Neural cell (in vitro differentiated cells): Measurements from ENCODE around the gene ALB. TPM values are rescaled to one million over a fixed set of nuclear protein-coding genes. Genes with fewer than 3 reads are reported as not detected.

Source experiments
- H2AFZ ChIP-seq: fragments of 200-600, 300-800 bp; sonication (generic), shearing (Covaris generic); 2 replicates; pipeline ENCODE4 v1.6.0; 2014; ENCODE audit warnings: low read depth, mild to moderate bottlenecking, antibody characterized with exemption, low read length, moderate library complexity
- H3F3A ChIP-seq: fragments of 200-600 bp; shearing (Covaris generic); 2 replicates; pipeline ENCODE4 v1.6.1; 2016; ENCODE audit warnings: mild to moderate bottlenecking, moderate library complexity, mixed read lengths, antibody characterized with exemption, low read length; ENCODE audit not compliant: insufficient read depth, poor library complexity, severe bottlenecking
- H3K27ac ChIP-seq: fragments of 200-600, 300-800 bp; sonication (generic), shearing (Covaris generic); 2 replicates; pipeline ENCODE4 v1.5.1; 2014; ENCODE audit warnings: mild to moderate bottlenecking, low read length, moderate library complexity
- H3K27me3 ChIP-seq: fragments of 300-800, 200-600 bp; sonication (generic), shearing (Covaris generic); 2 replicates; pipeline ENCODE4 v1.6.0; 2014; ENCODE audit warnings: mild to moderate bottlenecking, low read depth, low read length, moderate library complexity; ENCODE audit not compliant: insufficient read depth
- H3K36me3 ChIP-seq: fragments of 300-800, 200-600 bp; sonication (generic), shearing (Covaris generic); 2 replicates; pipeline ENCODE4 v1.5.1; 2014; ENCODE audit warnings: mild to moderate bottlenecking, antibody characterized with exemption, low read length, moderate library complexity; ENCODE audit not compliant: insufficient read depth
- H3K4me2 ChIP-seq: fragments of 300-800, 200-600 bp; sonication (generic), shearing (Covaris generic); 2 replicates; pipeline ENCODE4 v1.6.0; 2014; ENCODE audit warnings: mild to moderate bottlenecking, low read length
- H3K4me3 ChIP-seq: fragments of 300-800, 200-600 bp; sonication (generic), shearing (Covaris generic); 2 replicates; pipeline ENCODE4 v1.5.1; 2014; ENCODE audit warnings: mild to moderate bottlenecking, low read length, moderate library complexity
- H3K79me2 ChIP-seq: fragments of 200-600 bp; shearing (Covaris generic); replicated peaks from 2 replicates; pipeline ENCODE4 v1.6.0; 2014; ENCODE audit warnings: mild to moderate bottlenecking, low read length, moderate library complexity; ENCODE audit not compliant: insufficient read depth
- H3K9ac ChIP-seq: fragments of 300-800, 200-600 bp; sonication (generic), shearing (Covaris generic); 2 replicates; pipeline ENCODE4 v1.6.1; 2016; ENCODE audit warnings: mild to moderate bottlenecking, low read length, mixed read lengths
- H3K9me2 ChIP-seq: fragments of 200-600 bp; shearing (Covaris generic); 2 replicates; pipeline ENCODE4 v1.6.1; 2016; ENCODE audit warnings: mild to moderate bottlenecking, low read length, mixed read lengths; ENCODE audit not compliant: insufficient read depth
- H3K9me3 ChIP-seq: fragments of 200-600, 300-800 bp; sonication (generic), shearing (Covaris generic); 2 replicates; pipeline ENCODE4 v1.6.1; 2016; ENCODE audit warnings: mild to moderate bottlenecking, mixed run types, low read length, moderate library complexity, mixed read lengths
- H4K20me1 ChIP-seq: fragments of 200-600 bp; shearing (Covaris generic); 2 replicates; pipeline ENCODE4 v1.6.1; 2016; ENCODE audit warnings: mild to moderate bottlenecking, mixed run types; ENCODE audit not compliant: insufficient read depth
- CTCF ChIP-seq: fragments of 450-650 bp; IDR thresholded peaks from 2 replicates; pipeline ENCODE4 v1.5.1; 2014; ENCODE audit warnings: antibody characterized with exemption, mild to moderate bottlenecking, moderate library complexity; ENCODE audit not compliant: poor library complexity, severe bottlenecking
- EP300 ChIP-seq: fragments of 450-650 bp; conservative IDR thresholded peaks from 2 replicates; pipeline ENCODE4 v1.6.1; 2014; ENCODE audit warnings: antibody characterized with exemption, mild to moderate bottlenecking, moderate library complexity; ENCODE audit not compliant: poor library complexity, severe bottlenecking
- EZH2 ChIP-seq: fragments of 200-600, 300-800 bp; shearing (Covaris generic), sonication (generic); IDR thresholded peaks from 2 replicates; pipeline ENCODE4 v1.6.1; 2014; ENCODE audit warnings: antibody characterized with exemption, low read length, borderline replicate concordance, mild to moderate bottlenecking; ENCODE audit not compliant: insufficient read depth, poor library complexity, severe bottlenecking
- MXI1 ChIP-seq: fragments of 450-650 bp; conservative IDR thresholded peaks from 2 replicates; pipeline ENCODE4 v1.6.1; 2014; ENCODE audit warnings: antibody characterized with exemption, mild to moderate bottlenecking; ENCODE audit not compliant: poor library complexity, severe bottlenecking
- POLR2AphosphoS5 ChIP-seq: IDR thresholded peaks from 2 replicates; pipeline ENCODE4 v1.6.1; 2012
- RAD21 ChIP-seq: fragments of 450-650 bp; conservative IDR thresholded peaks from 2 replicates; pipeline ENCODE4 v1.6.1; 2014; ENCODE audit warnings: antibody characterized with exemption, mild to moderate bottlenecking, moderate library complexity
- SMC3 ChIP-seq: fragments of 450-650 bp; conservative IDR thresholded peaks from 2 replicates; pipeline ENCODE4 v1.6.1; 2014; ENCODE audit warnings: antibody characterized with exemption, mild to moderate bottlenecking, moderate library complexity; ENCODE audit not compliant: poor library complexity
- TAF1 ChIP-seq: IDR thresholded peaks from 2 replicates; pipeline ENCODE4 v1.6.1; 2012; ENCODE audit warnings: low read depth
- polyA plus RNA-seq: library from polyadenylated mRNA; depleted of rRNA; stranded (reverse); fragments of >200 nt; gene quantifications from 2 replicates; pipeline ENCODE4 v1.2.3, GENCODE V29; 2014
- TF ChIP-seq, protein P1 (sequence below): IDR thresholded peaks from 2 replicates; pipeline ENCODE4 v1.6.1; 2012; ENCODE audit warnings: borderline replicate concordance

Gene ALB
- polyA plus RNA-seq, 1 donor from 2014 or later, result 3.4 TPM

GRCh38 chr4:73432169-73433000 is 28.3 kb downstream of the ALB start:
- H4K20me1 ChIP-seq, result no peaks in the 10 kb centered on the region
- no peaks in the 10 kb centered on the region for H3K9me3 ChIP-seq

GRCh38 chr4:73433140-73433539 is 29.1 kb downstream of the ALB start:
- H3K4me2 ChIP-seq, result no peak overlapping the region
- no peak for TF ChIP-seq MXI1
- no peak for TF ChIP-seq POLR2AphosphoS5
- no peak for TF ChIP-seq EP300
- TF ChIP-seq TAF1, result no peak
- no peak for TF ChIP-seq RAD21
- TF ChIP-seq CTCF, result no peak
- TF ChIP-seq, protein P1, sequence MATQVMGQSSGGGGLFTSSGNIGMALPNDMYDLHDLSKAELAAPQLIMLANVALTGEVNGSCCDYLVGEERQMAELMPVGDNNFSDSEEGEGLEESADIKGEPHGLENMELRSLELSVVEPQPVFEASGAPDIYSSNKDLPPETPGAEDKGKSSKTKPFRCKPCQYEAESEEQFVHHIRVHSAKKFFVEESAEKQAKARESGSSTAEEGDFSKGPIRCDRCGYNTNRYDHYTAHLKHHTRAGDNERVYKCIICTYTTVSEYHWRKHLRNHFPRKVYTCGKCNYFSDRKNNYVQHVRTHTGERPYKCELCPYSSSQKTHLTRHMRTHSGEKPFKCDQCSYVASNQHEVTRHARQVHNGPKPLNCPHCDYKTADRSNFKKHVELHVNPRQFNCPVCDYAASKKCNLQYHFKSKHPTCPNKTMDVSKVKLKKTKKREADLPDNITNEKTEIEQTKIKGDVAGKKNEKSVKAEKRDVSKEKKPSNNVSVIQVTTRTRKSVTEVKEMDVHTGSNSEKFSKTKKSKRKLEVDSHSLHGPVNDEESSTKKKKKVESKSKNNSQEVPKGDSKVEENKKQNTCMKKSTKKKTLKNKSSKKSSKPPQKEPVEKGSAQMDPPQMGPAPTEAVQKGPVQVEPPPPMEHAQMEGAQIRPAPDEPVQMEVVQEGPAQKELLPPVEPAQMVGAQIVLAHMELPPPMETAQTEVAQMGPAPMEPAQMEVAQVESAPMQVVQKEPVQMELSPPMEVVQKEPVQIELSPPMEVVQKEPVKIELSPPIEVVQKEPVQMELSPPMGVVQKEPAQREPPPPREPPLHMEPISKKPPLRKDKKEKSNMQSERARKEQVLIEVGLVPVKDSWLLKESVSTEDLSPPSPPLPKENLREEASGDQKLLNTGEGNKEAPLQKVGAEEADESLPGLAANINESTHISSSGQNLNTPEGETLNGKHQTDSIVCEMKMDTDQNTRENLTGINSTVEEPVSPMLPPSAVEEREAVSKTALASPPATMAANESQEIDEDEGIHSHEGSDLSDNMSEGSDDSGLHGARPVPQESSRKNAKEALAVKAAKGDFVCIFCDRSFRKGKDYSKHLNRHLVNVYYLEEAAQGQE, result no peak
- no peak for TF ChIP-seq SMC3
- H3K27me3 ChIP-seq, result no peaks in the 10 kb centered on the region
- no peak overlapping the region for H3K27ac ChIP-seq
- H2AFZ ChIP-seq, result no peak overlapping the region
- H3F3A ChIP-seq, result no peaks in the 10 kb centered on the region
- H4K20me1 ChIP-seq, result no peaks in the 10 kb centered on the region
- no peaks in the 10 kb centered on the region for H3K9me2 ChIP-seq
- H3K4me3 ChIP-seq, result no peak overlapping the region
- H3K79me2 ChIP-seq, result no peaks in the 10 kb centered on the region
- no peaks in the 10 kb centered on the region for H3K9me3 ChIP-seq
- no peaks in the 10 kb centered on the region for H3K36me3 ChIP-seq
- H3K9ac ChIP-seq, result no peak overlapping the region

More at GRCh38 chr4:73432169-73433000, 28.3 kb downstream of the ALB start:
- Histone ChIP-seq H3F3A (no peaks in the 10 kb centered on the region), H3K9ac (no peak overlapping the region), H3K27me3 (no peaks in the 10 kb centered on the region), H3K4me3 (no peak overlapping the region), H3K79me2 (no peaks in the 10 kb centered on the region), H3K9me2 (no peaks in the 10 kb centered on the region), H3K36me3 (no peaks in the 10 kb centered on the region), H3K27ac (no peak overlapping the region), H2AFZ (no peak overlapping the region), H3K4me2 (no peak overlapping the region)
- TF ChIP-seq, protein P1, result no peak
- no peak for TF ChIP-seq POLR2AphosphoS5
- no peak for TF ChIP-seq SMC3
- no peak for TF ChIP-seq EZH2
- no peak for TF ChIP-seq TAF1
- TF ChIP-seq MXI1, result no peak
- TF ChIP-seq RAD21, result no peak
- no peak for TF ChIP-seq EP300
- no peak for TF ChIP-seq CTCF
